Measurements from ENCODE around the gene SLC5A6.
A peak's percentile ranks its signal among the peaks of the same experiment; 100 is the strongest.

The SLC5A6 gene

DNA sequence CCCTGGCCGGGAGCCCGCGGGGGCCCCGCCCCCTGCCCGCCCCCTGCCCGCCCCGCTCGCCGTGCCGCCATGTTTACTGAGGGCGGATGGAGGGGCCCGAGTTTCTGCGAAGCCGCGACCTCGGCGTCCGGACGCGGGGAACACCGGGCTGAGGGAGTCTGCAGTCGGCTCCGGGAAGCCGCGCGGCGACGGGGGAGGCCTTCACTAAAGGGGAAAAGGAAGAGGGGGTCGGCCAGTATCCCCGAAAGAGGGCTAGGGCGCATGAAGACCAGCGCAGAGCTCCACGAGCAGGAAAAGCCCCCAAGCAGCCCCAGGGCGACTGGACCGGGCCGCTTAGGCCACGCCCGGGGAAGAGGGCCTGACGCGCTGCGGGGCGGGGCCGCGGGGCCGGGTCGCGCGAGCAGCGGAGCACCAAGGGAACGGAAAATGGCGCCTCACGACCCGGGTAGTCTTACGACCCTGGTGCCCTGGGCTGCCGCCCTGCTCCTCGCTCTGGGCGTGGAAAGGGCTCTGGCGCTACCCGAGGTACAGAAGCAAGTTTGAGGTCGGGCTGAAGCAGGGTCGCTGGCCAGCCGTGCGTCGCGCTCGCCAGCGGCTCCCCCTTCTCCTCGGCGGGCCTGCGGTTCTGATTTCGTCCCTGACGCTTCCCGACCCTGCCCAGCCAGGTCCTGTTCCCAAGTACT is at the start of gene SLC5A6, which contains the start of gene ATRAID:
TSS of gene SLC5A6 (minus strand) at position 326 of the 683 bp plus-strand sequence. CDS start 4,618 bp downstream, outside the sequence.
TSS of gene ATRAID (plus strand) at position 99 of the 683 bp plus-strand sequence. CDS start at position 427, 328 bp downstream.
- peak; percentile 91 to 94 for DNase-seq
- no peak for TF ChIP-seq GATA1 (IDR thresholded peaks at IDR 0.05; ENCODE audit: low read depth, low read length)
- peak; percentile 94 for TF ChIP-seq POLR2A (IDR thresholded peaks at IDR 0.05; ENCODE audit: low read length)

DNA sequence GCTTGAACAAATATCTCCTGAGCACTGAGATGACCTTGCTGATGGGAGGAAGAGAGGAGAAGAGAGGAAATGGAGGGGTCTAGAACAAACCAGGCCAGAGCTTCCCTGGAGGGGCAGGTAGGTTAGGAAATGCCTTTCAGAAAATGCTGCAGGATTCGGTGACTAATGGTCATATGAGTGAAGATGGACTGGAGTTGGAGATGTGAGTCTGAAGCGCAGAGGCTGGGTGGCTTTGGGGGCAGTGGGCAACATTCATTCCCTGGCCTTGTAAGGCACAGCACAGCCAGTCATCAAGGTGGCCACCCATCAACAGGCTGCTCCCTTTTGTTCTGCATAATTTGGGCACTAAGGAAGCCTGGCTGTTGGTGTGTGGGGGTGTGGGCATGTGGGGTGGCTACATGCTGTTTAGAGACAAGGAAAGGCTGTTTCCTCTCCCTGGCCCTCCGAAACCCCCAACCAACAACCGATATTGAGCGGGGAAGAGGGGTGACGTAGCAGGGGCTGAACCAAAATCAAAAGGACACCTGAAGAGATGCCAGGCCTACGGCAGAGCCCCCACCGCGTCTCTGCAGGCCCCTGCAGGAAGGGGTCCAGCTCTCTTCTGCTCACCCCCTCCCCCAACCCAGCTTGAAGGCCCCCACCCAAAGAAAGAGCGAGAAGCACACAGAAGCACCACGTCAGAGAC is 49.3 kb upstream of the SLC5A6 start:
- no peak for DNase-seq
- TF ChIP-seq GATA1 (IDR thresholded peaks at IDR 0.05; ENCODE audit: low read depth, low read length) (no peak), POLR2A (IDR thresholded peaks at IDR 0.05; ENCODE audit: low read length) (no peak)

DNA sequence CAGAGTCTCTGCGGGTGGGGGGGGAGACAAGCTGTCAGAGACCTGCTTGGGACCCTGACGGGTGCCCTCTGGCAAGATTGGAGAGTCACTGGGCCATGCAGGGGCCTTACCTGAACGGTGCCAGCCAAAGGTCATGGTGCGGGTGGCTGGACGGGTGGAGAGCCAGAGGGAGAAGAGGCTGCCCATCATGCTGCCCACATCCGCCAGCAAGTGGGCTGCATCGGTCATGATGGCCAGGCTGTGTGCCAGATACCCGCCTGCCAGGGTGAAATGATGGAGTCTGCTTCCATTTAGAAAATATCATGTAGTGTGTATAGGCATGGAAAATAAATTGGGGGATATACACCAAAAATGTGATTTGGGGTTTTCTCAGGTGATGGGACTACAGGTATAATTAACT is 46.0 kb upstream of the SLC5A6 start:
- no peak for TF ChIP-seq POLR2A (IDR thresholded peaks at IDR 0.05; ENCODE audit: low read length)
- TF ChIP-seq GATA1 (IDR thresholded peaks at IDR 0.05; ENCODE audit: low read depth, low read length), result no peak
- no peak for DNase-seq

DNA sequence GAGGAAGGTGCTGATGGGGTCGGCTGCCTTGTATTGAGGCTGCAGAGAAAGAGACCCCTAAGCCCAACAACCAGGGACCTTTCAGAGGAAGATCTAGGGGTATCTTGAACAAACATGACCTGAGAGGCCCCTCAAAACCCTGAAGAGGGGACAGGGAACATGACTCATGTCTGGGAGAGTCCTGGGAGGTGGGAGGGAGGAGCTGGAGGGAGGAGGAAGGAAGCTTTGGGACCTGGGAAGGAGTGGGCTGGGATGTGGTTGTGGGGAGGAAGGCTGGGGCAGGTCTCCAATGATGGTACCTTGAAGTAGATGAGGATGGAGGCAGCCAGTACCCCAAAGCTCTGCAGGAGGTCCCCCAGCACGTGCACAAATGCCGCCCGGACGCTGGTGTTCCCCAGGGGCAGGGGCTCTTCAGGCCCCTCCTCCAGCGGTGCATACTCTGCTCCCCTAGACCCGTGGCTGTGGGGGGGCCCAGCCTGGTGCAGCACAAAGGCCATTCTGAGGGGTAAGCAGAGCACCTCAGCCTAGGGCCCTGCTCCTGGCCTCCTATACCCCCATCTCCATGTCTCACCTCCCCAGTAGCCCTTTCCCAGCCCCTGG is 44.9 kb upstream of the SLC5A6 start:
- TF ChIP-seq GATA1 (IDR thresholded peaks at IDR 0.05; ENCODE audit: low read depth, low read length) (no peak), POLR2A (IDR thresholded peaks at IDR 0.05; ENCODE audit: low read length) (no peak)
- DNase-seq, result no peak

DNA sequence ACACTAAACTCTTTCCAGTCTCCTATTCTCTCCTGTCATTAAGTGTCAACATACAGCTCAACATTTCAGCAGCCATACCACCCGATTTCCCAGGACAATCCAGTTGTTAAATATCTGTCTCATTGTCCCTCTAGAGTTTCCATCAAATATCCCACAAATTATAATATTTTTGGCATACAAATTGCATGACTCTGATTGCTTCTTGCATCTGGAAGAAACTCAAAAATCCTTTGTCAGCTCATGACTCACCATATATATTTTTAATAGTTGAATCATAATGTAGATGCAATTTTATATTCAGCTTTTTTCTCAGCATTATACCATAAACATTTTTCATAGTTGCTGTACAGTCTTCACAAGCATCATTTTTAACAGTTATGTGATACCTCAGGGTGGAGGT is 43.6 kb upstream of the SLC5A6 start:
- DNase-seq, result no peak

DNA sequence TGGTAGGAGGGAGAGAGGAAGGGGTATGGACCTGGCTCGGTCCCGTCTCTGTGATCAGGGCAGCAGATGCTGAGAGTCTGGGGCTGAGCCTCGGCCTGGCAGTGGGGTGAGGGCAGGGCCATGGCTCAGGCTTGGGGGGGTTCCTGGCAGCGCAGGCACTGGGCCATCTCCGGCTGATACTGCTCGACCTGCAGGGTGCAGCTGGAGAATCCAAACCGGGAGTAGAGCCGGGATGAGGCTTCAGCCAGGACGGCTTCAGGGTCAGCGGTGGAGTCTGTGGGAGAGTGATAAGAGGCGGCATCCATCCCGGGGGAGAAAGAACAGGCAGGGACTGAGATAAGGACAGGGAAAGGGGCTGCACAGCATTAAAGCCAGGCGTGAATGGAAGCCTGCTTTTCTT is 43.1 kb upstream of the SLC5A6 start:
- DNase-seq, result no peak
- no peak for TF ChIP-seq GATA1 (IDR thresholded peaks at IDR 0.05; ENCODE audit: low read depth, low read length)
- no peak for TF ChIP-seq POLR2A (IDR thresholded peaks at IDR 0.05; ENCODE audit: low read length)

More for the DNA sequence above, 43.6 kb upstream of the SLC5A6 start:
- TF ChIP-seq GATA1 (IDR thresholded peaks at IDR 0.05; ENCODE audit: low read depth, low read length) (no peak), POLR2A (IDR thresholded peaks at IDR 0.05; ENCODE audit: low read length) (no peak)

DNA sequence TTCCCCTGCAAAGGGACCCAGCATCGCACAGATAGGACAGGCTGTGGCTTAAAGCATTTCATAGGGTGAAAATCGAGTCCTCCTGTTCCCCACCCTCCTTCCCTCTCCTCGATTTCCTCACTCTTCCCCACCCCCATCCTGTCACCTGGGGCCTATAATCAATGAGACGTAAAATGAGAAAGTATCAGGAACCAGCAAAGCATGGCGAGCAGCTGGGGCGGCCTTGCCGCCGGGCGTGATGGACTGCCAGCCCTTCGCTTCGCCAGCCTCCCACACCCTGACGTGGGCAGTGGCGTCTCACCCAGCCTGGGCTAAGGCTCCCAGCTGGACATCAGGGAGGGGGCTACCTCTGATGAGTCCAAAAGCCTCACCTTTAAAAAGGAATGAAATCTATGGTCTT is 39.7 kb upstream of the SLC5A6 start:
- TF ChIP-seq POLR2A (IDR thresholded peaks at IDR 0.05; ENCODE audit: low read length) (no peak), GATA1 (IDR thresholded peaks at IDR 0.05; ENCODE audit: low read depth, low read length) (no peak)
- no peak for DNase-seq

DNA sequence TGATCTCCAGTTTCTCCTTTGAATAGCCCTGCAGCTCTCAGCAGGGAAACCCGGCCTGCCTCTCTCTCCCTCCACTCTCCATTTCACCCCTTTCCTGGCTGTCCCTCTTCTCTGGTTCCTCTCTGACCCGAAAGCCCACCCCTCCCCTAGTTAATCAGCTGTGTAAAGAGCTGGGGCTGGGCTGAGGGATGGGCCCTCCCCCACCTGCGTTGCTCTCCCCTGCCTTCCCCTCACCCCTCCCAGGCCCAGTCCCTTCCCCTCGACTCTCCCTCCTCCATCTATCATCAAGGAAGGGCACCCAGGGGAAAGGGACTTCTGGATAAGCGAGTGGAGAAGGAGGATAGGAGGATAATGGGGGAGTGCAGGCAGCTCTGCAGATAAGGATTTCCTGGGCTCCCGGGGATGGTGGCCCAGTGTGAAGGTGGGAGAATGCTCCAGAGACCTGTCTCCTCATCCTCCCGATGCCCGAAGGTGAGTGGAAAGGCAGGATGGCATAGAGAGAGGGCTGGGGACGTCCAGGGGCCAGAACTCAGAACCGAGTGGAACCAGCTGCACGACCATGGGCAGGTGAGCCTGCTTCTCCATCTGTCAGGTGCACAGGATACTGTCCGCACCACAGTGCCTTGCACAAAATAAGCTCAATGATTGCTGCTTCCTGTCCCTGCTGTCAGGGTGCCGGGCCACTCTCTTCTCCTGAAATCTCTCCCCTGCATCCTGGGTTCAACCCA is 38.7 kb upstream of the SLC5A6 start:
- no peak for TF ChIP-seq POLR2A (IDR thresholded peaks at IDR 0.05; ENCODE audit: low read length)
- TF ChIP-seq GATA1 (IDR thresholded peaks at IDR 0.05; ENCODE audit: low read depth, low read length), result no peak
- DNase-seq, result no peak

DNA sequence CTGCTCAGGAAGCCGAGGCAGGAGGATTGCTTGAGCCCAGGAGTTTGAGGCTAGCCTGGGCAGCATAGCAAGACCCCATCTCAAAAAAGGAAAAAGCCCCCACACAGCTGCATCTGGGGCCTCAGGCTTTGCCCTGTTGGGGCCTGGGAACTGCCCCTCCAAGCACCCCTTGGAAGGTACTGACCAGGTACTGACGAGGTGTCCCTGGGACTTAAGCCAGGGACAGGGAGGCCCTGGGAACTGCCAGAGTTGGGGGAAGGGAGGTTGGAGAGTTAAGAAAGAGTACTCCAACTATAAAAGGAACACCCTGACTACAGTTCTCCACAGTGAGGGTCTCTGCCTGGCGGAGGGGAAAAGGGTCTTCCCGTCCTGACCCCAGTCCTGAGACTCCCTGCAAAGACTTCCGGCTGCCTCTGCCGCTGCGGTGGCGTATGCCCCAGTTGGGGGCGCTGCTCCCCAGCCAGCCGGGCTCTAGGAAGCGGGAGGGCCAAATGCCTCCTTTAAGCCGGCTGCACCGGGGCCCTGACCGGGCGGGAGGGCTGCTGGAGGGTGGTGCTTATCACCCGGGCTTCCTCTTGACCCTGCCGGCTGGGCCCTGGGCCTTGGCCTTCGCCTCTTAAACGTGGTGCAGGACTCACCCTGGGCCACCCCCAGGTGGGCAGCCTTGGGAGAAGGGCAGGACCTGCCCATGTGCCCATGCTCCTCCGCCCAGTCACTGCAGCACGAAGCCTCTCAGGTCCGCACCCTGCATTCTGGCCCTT is 38.0 kb upstream of the SLC5A6 start:
- DNase-seq, result peak; percentile 68 to 70
- TF ChIP-seq GATA1 (IDR thresholded peaks at IDR 0.05; ENCODE audit: low read depth, low read length), result no peak
- no peak for TF ChIP-seq POLR2A (IDR thresholded peaks at IDR 0.05; ENCODE audit: low read length)

DNA sequence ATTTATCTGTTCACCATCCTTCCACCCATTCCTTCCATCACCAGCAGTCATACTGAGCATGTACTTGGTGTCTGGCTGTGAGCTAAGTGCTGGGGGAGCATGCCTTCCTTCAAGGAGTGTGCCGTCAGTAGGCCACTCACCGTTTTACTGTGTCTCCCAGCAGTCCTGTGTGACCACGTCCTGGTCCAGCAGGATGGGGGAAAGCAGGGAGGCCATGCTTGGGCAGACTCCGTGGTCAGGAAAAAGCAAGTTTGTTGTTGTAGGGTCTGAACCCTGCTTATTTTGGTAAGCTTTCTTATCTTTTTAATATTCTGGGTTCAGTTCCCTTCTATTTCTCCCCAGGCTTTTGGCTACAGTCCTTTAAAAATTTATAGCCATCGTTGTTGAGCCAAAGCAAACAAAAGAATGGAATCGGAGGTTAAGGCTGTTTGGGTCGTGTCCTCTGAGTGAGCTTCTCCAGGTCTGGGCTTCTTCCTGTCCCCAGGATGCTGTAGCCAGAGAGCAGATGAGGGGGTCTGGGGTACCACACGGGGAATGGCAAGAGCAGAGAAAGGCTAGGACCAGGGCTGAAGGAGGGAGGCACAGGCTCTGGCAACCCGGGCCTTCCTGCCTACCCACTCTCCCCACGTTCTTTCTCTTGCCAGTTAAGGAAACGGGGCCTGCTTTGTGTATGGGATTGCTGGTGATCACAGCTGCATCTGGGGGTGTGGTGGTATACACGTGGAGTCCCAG is 37.3 kb upstream of the SLC5A6 start:
- TF ChIP-seq POLR2A (IDR thresholded peaks at IDR 0.05; ENCODE audit: low read length) (no peak), GATA1 (IDR thresholded peaks at IDR 0.05; ENCODE audit: low read depth, low read length) (no peak)
- DNase-seq, result no peak

DNA sequence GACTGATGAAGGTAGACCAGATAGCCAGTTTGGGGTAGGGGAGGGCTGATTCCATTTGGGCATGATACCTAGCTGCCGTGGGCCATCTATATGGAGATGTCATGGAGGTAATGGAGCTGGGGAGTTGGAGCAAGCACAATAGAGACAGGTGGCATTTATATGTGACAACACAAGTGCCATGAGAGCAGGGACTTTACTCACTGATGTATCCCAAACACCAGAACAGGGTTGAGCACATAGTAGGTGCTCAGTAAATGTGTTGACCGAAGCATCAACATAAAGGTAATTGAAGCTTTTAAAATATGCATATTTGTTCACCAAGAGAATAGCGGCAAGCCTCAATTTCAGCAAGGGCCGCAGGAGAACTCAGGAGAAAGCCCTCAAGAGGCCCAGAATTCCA is 35.8 kb upstream of the SLC5A6 start:
- TF ChIP-seq GATA1 (IDR thresholded peaks at IDR 0.05; ENCODE audit: low read depth, low read length) (no peak), POLR2A (IDR thresholded peaks at IDR 0.05; ENCODE audit: low read length) (no peak)
- DNase-seq, result no peak

DNA sequence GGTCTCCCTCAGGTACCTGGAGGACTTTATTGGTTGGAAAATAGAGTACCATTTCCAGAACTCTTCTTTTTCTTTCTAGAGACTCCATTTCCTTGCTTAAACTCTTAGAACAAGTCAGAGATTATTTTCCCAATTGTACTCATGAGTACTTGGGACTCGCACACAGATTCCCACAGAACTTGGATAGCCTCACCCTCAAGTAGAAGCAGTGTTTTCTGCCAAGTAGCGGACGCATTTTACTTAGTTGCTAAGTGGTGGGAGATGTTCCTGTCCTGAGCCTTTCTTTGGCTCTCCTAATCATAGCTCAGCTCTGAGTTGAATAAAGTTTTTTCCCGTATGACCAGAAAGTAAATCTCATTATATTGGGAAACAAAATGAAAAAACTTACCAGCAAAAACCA is 33.6 kb upstream of the SLC5A6 start:
- no peak for DNase-seq
- no peak for TF ChIP-seq POLR2A (IDR thresholded peaks at IDR 0.05; ENCODE audit: low read length)
- TF ChIP-seq GATA1 (IDR thresholded peaks at IDR 0.05; ENCODE audit: low read depth, low read length), result no peak

DNA sequence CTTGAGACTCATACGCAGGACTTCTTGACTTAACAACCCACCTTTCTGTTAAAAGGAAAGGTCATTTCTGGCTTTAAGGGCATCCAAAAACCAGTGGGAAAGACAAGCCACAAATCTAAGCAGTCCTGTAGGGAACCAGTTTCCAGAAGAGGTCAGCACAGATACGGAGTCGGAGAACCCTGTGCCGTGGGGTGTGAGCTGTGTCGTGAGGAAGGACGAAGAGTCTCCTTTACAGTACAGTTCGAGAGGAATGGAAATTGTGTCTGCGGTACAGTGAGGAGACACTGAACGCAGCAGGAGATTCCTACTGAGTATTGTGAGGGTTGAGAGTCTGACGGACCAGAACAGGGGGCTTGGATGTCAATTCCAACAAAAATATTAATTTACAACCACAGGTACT is 33.0 kb upstream of the SLC5A6 start:
- TF ChIP-seq POLR2A (IDR thresholded peaks at IDR 0.05; ENCODE audit: low read length), result no peak
- no peak for TF ChIP-seq GATA1 (IDR thresholded peaks at IDR 0.05; ENCODE audit: low read depth, low read length)
- DNase-seq, result no peak

Measured in erythroblast (primary cell).